ENCODE measurements around the gene DNAH2. TPM values are rescaled to one million over a fixed set of nuclear protein-coding genes. Genes with fewer than 3 reads are reported as not detected.

Gene DNAH2
- total and polyA plus RNA-seq, 2 experiments from 2014 or later, result 0.77 to 2.1 TPM

- Histone ChIP-seq H3K4me2 (peak within 1 kb of the TSS; percentile 86), H2AFZ (peak within 1 kb of the TSS; percentile 55), H3K9me3 (ENCODE audit: low read depth) (no peaks in the 10 kb centered on the region), H3K79me2 (peaks cover 54% of the 10 kb centered on the region), H3K4me3 (peak within 1 kb of the TSS; percentile 79), H4K20me1 (ENCODE audit: insufficient read depth, poor library complexity, severe bottlenecking) (no peaks in the 10 kb centered on the region), H3K27me3 (no peaks in the 10 kb centered on the region), H3K27ac (peak within 1 kb of the TSS; percentile 99), H3K9me2 (replicated peaks; ENCODE audit: insufficient read depth) (no peaks in the 10 kb centered on the region), H3K36me3 (replicated peaks; ENCODE audit: insufficient read depth, low read depth) (no peaks in the 10 kb centered on the region), H3K4me1 (ENCODE audit: insufficient read depth) (peaks cover 23% of the 10 kb centered on the region)
- peak; percentile 96 for DNase-seq (ENCODE audit: low spot score)
- TF ChIP-seq EZH2 (IDR thresholded peaks at IDR 0.05; ENCODE audit: borderline replicate concordance) (no peak), CTCF (IDR thresholded peaks at IDR 0.05; ENCODE audit: poor library complexity) (no peak), EZH2phosphoT487 (IDR thresholded peaks at IDR 0.05; ENCODE audit: low read depth, severe bottlenecking, unreplicated experiment) (no peak)
- 1% methylated on average over 30 of the region's 30 CpGs for WGBS (ENCODE audit: low lambda C conversion rate, missing lambda C conversion rate)
Observed at GRCh38 chr17:7687072-7687907, 30.3 kb upstream of the DNAH2 start, which contains the start of gene TP53. Gene TP53 (minus strand): TSS chr17:7687490. CDS start chr17:7676594, 10,896 bp downstream.

GRCh38 chr17:7687908-7688807, 29.4 kb upstream of the DNAH2 start, which contains the start of gene WRAP53:
Gene WRAP53 (plus strand): TSS chr17:7688477. CDS start chr17:7688649, 172 bp downstream.
- peak within 1 kb of the TSS; percentile 79 for H3K4me3 ChIP-seq
- H3K27me3 ChIP-seq, result no peaks in the 10 kb centered on the region
- H2AFZ ChIP-seq, result peak within 1 kb of the TSS; percentile 55
- H3K9me2 ChIP-seq (replicated peaks; ENCODE audit: insufficient read depth), result no peaks in the 10 kb centered on the region
- peaks cover 45% of the 10 kb centered on the region for H3K79me2 ChIP-seq
- DNase-seq (ENCODE audit: low spot score), result peak; percentile 98
- peaks cover 23% of the 10 kb centered on the region for H3K4me1 ChIP-seq (ENCODE audit: insufficient read depth)
- WGBS (ENCODE audit: low lambda C conversion rate, missing lambda C conversion rate), result under 1% methylated on average over 51 of the region's 51 CpGs
- TF ChIP-seq CTCF (IDR thresholded peaks at IDR 0.05; ENCODE audit: poor library complexity) (peak; percentile 100), EZH2phosphoT487 (IDR thresholded peaks at IDR 0.05; ENCODE audit: low read depth, severe bottlenecking, unreplicated experiment) (no peak), EZH2 (IDR thresholded peaks at IDR 0.05; ENCODE audit: borderline replicate concordance) (no peak)
- H3K9me3 ChIP-seq (ENCODE audit: low read depth), result no peaks in the 10 kb centered on the region
- no peaks in the 10 kb centered on the region for H4K20me1 ChIP-seq (ENCODE audit: insufficient read depth, poor library complexity, severe bottlenecking)
- no peaks in the 10 kb centered on the region for H3K36me3 ChIP-seq (replicated peaks; ENCODE audit: insufficient read depth, low read depth)
- peak within 1 kb of the TSS; percentile 86 for H3K4me2 ChIP-seq
- peak within 1 kb of the TSS; percentile 99 for H3K27ac ChIP-seq

GRCh38 chr17:7688808-7689316, 28.7 kb upstream of the DNAH2 start:
- no peak overlapping the region for H3K27ac ChIP-seq
- H3K4me3 ChIP-seq, result peak overlapping the region; percentile 39
- WGBS (ENCODE audit: low lambda C conversion rate, missing lambda C conversion rate), result 19% methylated on average over 13 of the region's 13 CpGs
- peaks cover 23% of the 10 kb centered on the region for H3K4me1 ChIP-seq (ENCODE audit: insufficient read depth)
- no peaks in the 10 kb centered on the region for H3K9me3 ChIP-seq (ENCODE audit: low read depth)
- H3K27me3 ChIP-seq, result no peaks in the 10 kb centered on the region
- peak overlapping the region; percentile 35 for H2AFZ ChIP-seq
- TF ChIP-seq EZH2 (IDR thresholded peaks at IDR 0.05; ENCODE audit: borderline replicate concordance), result no peak
- no peaks in the 10 kb centered on the region for H3K36me3 ChIP-seq (replicated peaks; ENCODE audit: insufficient read depth, low read depth)
- no peak for DNase-seq (ENCODE audit: low spot score)
- no peaks in the 10 kb centered on the region for H3K9me2 ChIP-seq (replicated peaks; ENCODE audit: insufficient read depth)
- peak overlapping the region; percentile 86 for H3K4me2 ChIP-seq
- H3K79me2 ChIP-seq, result peaks cover 38% of the 10 kb centered on the region
- H4K20me1 ChIP-seq (ENCODE audit: insufficient read depth, poor library complexity, severe bottlenecking), result no peaks in the 10 kb centered on the region

All from hepatocyte (in vitro differentiated cells).